Peyer's patch (tissue), 4 donors: ENCODE results near the gene EIPR1. TPM values are rescaled to one million over a fixed set of nuclear protein-coding genes. Genes with fewer than 3 reads are reported as not detected.

Experiments used
- DNase-seq, 3 donors: peaks; one replicate each; pipeline ENCODE4 v3.0.0-alpha.2; 2017 to 2019
- H3K27ac ChIP-seq, 4 donors: fragments of 200-600 bp; sonication (generic); one replicate each; pipeline ENCODE4 v1.5.1; 2016 to 2019
- H3K27me3 ChIP-seq, 2 donors: fragments of 200-600 bp; sonication (generic); one replicate each; pipeline ENCODE4 v1.5.1; 2019
- H3K36me3 ChIP-seq, 3 donors: fragments of 200-600 bp; sonication (generic); one replicate each; pipeline ENCODE4 v1.5.1; 2016 to 2019
- H3K4me1 ChIP-seq, 4 donors: fragments of 200-600 bp; sonication (generic); one replicate each; pipeline ENCODE4 v1.5.1; 2016 to 2019
- H3K4me3 ChIP-seq, 4 donors: fragments of 200-600 bp; sonication (generic); 1 replicate in 3 of 4; 2 replicates in 1 of 4; pipeline ENCODE4 v1.5.1; 2016 to 2019; ENCODE audit warnings: mild to moderate bottlenecking in 1 of 4
- H3K9me3 ChIP-seq, 4 donors: fragments of 200-600 bp; sonication (generic); one replicate each; pipeline ENCODE4 v1.5.1; 2016 to 2019; ENCODE audit warnings: mild to moderate bottlenecking in 1 of 4
- POLR2A ChIP-seq, 2 donors: fragments of 450-650 bp; IDR thresholded peaks; one replicate each; pipeline ENCODE4 v1.5.1; 2017; ENCODE audit warnings: antibody characterized with exemption in 2 of 2, mild to moderate bottlenecking in 2 of 2, moderate library complexity in 2 of 2
- total RNA-seq, 4 donors: library from RNA; depleted of rRNA; stranded (reverse); fragments of >200 nt; gene quantifications; one replicate each; pipeline ENCODE4 v1.1.0, GENCODE V29; 2016
- TF ChIP-seq, protein P1 (sequence below), 6 experiments: fragments of 450-650 bp in 4 of 6; fragments of 200-600 bp in 2 of 6; sonication (generic) in 1 of 6; IDR thresholded peaks; one replicate each; pipeline ENCODE4 v1.5.1; 2017 to 2019; ENCODE audit warnings: antibody characterized with exemption in 6 of 6, mild to moderate bottlenecking in 3 of 6, moderate library complexity in 1 of 6

EIPR1 gene
- total RNA-seq, 4 donors from 2014 or later, result 23.4 to 94.1 (median 36.2) TPM

DNA sequence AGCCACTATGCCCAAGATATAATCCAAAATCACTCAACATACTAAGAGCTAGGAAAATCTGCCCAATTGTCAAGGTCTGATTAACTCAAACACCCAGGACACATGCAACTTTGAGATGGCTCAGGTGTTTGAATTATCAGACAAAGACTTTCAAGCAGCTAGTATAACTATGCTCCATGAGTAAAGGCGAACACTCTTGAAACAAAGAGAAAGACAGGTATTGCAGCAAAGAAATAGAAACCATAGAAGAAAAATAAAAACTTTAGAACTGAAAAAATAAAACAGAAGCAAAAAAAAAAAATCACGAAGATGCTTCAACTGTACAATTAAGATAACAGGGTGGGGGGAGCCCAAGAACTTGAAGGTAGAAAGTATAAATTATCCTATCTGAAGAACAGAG, 214.2 kb downstream of the EIPR1 start:
- no peaks in the 10 kb centered on the region for H3K4me1 ChIP-seq
- TF ChIP-seq, protein P1, sequence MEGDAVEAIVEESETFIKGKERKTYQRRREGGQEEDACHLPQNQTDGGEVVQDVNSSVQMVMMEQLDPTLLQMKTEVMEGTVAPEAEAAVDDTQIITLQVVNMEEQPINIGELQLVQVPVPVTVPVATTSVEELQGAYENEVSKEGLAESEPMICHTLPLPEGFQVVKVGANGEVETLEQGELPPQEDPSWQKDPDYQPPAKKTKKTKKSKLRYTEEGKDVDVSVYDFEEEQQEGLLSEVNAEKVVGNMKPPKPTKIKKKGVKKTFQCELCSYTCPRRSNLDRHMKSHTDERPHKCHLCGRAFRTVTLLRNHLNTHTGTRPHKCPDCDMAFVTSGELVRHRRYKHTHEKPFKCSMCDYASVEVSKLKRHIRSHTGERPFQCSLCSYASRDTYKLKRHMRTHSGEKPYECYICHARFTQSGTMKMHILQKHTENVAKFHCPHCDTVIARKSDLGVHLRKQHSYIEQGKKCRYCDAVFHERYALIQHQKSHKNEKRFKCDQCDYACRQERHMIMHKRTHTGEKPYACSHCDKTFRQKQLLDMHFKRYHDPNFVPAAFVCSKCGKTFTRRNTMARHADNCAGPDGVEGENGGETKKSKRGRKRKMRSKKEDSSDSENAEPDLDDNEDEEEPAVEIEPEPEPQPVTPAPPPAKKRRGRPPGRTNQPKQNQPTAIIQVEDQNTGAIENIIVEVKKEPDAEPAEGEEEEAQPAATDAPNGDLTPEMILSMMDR (IDR thresholded peaks at IDR 0.05), result no peak
- TF ChIP-seq POLR2A (IDR thresholded peaks at IDR 0.05), result no peak
- DNase-seq, result no peak

DNA sequence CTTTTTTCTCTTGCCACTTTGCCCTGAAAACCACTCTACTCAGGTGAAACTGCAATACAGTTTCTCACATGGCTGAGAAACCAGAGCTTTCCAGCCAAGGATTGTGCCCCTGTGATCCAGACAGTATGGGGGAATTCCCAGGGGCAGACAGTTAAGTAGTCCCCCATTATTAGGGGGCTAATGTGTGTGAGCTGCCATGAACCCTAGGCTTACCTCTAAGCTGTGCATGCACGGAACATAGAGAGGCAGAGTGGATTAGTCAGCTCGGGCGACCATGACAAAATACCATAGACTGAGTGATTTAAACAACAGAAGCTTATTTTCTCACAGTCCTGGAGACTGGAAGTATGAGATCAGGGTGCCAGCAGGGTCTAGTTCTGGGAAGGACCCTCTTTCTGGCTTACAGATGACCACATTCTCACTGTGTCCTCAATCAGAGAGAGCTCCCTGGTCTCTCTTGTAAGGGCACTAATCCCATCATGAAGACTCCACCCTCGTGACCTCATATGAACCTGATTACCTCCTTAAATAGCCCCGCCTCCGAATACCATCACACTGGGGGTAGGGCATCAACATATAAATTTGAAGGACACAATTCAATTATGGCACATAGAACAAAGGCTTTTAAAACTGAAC, 215.1 kb downstream of the EIPR1 start:
- no peak for DNase-seq
- Histone ChIP-seq H3K4me1 (no peaks in the 10 kb centered on the region), H3K36me3 (no peaks in the 10 kb centered on the region), H3K27ac (no peak overlapping the region), H3K27me3 (no peaks in the 10 kb centered on the region), H3K9me3 (no peaks in the 10 kb centered on the region), H3K4me3 (no peak overlapping the region)
- TF ChIP-seq, protein P1 (IDR thresholded peaks at IDR 0.05), result no peak
- TF ChIP-seq POLR2A (IDR thresholded peaks at IDR 0.05), result no peak

More for the DNA sequence above, 214.2 kb downstream of the EIPR1 start:
- Histone ChIP-seq H3K4me3 (no peak overlapping the region), H3K9me3 (no peaks in the 10 kb centered on the region), H3K27me3 (no peaks in the 10 kb centered on the region), H3K36me3 (no peaks in the 10 kb centered on the region), H3K27ac (no peak overlapping the region)

DNA sequence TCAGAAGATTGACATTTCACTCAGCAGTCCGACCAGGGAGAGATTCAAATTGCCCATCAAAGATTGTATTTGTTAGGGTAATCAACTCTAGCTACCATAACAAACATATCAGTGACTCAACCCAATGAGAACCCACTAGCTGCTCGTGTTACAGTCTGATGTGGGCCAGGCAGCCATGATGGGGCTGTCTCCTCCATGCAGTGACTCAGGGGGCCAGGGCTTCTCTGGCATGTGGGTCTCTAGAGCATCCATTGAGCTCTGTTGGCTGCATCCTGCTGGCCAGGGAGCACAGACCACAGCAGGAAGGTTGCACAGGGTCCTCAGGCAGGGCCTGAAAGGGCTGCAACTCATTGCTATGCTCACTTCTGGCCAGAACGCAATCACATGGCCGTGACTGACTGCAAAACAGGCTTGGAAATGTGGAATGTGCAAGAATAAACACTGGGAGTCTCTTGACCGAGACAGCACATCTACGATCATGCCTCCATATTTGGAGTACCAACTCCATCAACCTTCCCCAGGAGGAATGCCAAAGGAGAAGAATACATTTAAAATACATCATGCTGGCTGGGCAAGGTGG, 216.8 kb downstream of the EIPR1 start:
- H3K9me3 ChIP-seq, result no peaks in the 10 kb centered on the region
- H3K4me3 ChIP-seq, result no peak overlapping the region
- TF ChIP-seq POLR2A (IDR thresholded peaks at IDR 0.05), result no peak
- TF ChIP-seq, protein P1 (IDR thresholded peaks at IDR 0.05), result no peak
- H3K27me3 ChIP-seq, result no peaks in the 10 kb centered on the region
- no peak for DNase-seq
- no peaks in the 10 kb centered on the region for H3K4me1 ChIP-seq
- no peak overlapping the region for H3K27ac ChIP-seq
- no peaks in the 10 kb centered on the region for H3K36me3 ChIP-seq

DNA sequence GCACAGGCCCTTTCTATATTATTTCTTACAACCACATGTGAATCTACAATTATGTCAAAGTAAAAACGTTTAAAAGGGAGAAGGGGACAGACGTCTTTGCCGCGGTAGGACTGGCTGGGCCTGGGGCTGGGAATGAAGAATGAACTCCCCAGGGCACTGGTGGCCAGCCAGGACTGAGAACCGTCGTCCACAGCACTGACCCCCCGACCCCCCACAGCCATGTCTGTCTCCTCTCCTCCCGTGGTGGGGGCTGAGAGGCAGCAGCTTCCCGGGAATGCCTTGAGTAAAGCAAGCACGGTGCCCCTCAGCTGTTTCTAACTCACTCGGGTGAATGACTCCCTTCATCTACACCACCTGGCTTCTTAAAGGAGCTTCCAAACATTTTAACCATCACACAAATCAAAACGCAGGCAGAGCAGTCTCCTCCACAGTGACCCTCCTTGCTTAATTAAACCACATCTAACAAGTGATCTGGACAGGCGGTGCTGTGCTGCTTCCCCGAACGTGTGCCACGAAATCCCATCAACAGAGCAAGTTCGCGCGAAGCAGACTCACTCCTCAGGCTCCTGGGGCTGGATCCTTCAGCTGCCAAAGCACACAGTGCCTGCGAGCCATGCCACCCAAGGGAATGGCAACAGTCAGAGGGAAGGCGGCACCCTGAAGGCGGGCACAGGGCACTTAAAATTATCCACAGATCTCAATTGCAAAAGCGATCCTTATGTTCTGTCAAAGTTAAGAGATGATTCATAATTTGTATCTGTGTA, 217.7 kb downstream of the EIPR1 start:
- Histone ChIP-seq H3K4me1 (no peaks in the 10 kb centered on the region), H3K9me3 (no peaks in the 10 kb centered on the region), H3K4me3 (no peak overlapping the region), H3K36me3 (no peaks in the 10 kb centered on the region), H3K27me3 (no peaks in the 10 kb centered on the region), H3K27ac (no peak overlapping the region)
- TF ChIP-seq POLR2A (IDR thresholded peaks at IDR 0.05), result no peak
- TF ChIP-seq, protein P1 (IDR thresholded peaks at IDR 0.05), result no peak
- no peak for DNase-seq

DNA sequence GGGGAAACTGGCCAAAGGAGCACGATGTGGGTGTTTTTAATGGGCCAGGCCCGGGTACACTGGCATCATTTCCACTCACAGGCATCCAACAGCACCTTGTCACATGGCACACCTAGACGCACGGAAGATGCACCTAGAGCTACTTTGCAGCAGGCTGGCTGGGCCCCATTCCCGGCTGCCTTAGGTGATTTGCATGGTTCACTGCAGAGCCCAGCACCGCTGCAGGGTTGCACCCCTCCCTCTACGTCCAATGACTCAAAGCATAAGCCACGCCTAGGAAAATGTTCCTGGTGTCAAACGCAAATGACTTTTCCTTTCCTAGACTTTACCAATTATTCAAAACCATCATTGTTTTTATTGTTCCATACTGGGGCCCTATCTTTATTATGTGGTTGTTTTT, 222.9 kb downstream of the EIPR1 start:
- Histone ChIP-seq H3K27ac (no peak overlapping the region), H3K36me3 (no peaks in the 10 kb centered on the region), H3K27me3 (no peaks in the 10 kb centered on the region), H3K9me3 (no peaks in the 10 kb centered on the region), H3K4me3 (no peak overlapping the region), H3K4me1 (no peaks in the 10 kb centered on the region)
- DNase-seq, result no peak
- TF ChIP-seq POLR2A (IDR thresholded peaks at IDR 0.05), result no peak
- TF ChIP-seq, protein P1 (IDR thresholded peaks at IDR 0.05), result no peak
